SU-DHL-6 (cell line): ENCODE results near the gene CCNY.

Source experiments
- H2AFZ ChIP-seq: fragments of 200-600 bp; sonication (generic); 2 replicates; pipeline ENCODE4 v1.6.1; 2014; ENCODE audit warnings: low read depth, mild to moderate bottlenecking, moderate library complexity, mixed read lengths, antibody characterized with exemption, low read length; ENCODE audit not compliant: severe bottlenecking
- H3F3A ChIP-seq: fragments of 200-600 bp; shearing (Covaris generic); 2 replicates; pipeline ENCODE4 v1.6.0; 2016; ENCODE audit warnings: antibody characterized with exemption, mild to moderate bottlenecking; ENCODE audit not compliant: insufficient read depth
- H3K27ac ChIP-seq: fragments of 200-600 bp; sonication (generic); 2 replicates; pipeline ENCODE4 v1.5.1; 2016; ENCODE audit warnings: low read depth, mild to moderate bottlenecking, low read length, moderate library complexity, mixed read lengths
- H3K27me3 ChIP-seq: fragments of 200-600 bp; sonication (generic), shearing (Covaris generic); 2 replicates; pipeline ENCODE4 v1.6.0; 2014; ENCODE audit warnings: mild to moderate bottlenecking, low read length
- H3K36me3 ChIP-seq: fragments of 200-600 bp; sonication (generic); 2 replicates; pipeline ENCODE4 v1.6.1; 2014; ENCODE audit warnings: mild to moderate bottlenecking, low read length, mixed read lengths
- H3K4me2 ChIP-seq: fragments of 300-600, 200-600 bp; shearing (Covaris generic), sonication (generic); 2 replicates; pipeline ENCODE4 v1.6.0; 2014; ENCODE audit warnings: low read length, low read depth, mild to moderate bottlenecking; ENCODE audit not compliant: poor library complexity, severe bottlenecking
- H3K4me3 ChIP-seq: fragments of 200-600 bp; sonication (generic); 2 replicates; pipeline ENCODE4 v1.5.1; 2014; ENCODE audit warnings: antibody characterized with exemption, low read length, mild to moderate bottlenecking, mixed read lengths; ENCODE audit not compliant: insufficient read depth, poor library complexity, severe bottlenecking
- H3K79me2 ChIP-seq: fragments of 200-600 bp; sonication (generic); 2 replicates; pipeline ENCODE4 v1.6.1; 2014; ENCODE audit warnings: mild to moderate bottlenecking, low read length, moderate library complexity; ENCODE audit not compliant: insufficient read depth
- H3K9ac ChIP-seq: fragments of 200-600 bp; sonication (generic); 2 replicates; pipeline ENCODE4 v1.7.0; 2014; ENCODE audit warnings: mild to moderate bottlenecking, low read length
- H3K9me2 ChIP-seq: fragments of 200-600 bp; sonication (generic); replicated peaks from 2 replicates; pipeline ENCODE4 v1.6.1; 2014; ENCODE audit warnings: low read length; ENCODE audit not compliant: insufficient read depth
- H3K9me3 ChIP-seq: fragments of 200-600 bp; sonication (generic); 2 replicates; pipeline ENCODE4 v1.6.1; 2014; ENCODE audit warnings: low read length, mixed read lengths; ENCODE audit not compliant: insufficient read depth
- H4K20me1 ChIP-seq: fragments of 200-600 bp; sonication (generic); 2 replicates; pipeline ENCODE4 v1.6.1; 2014; ENCODE audit warnings: low read depth, mild to moderate bottlenecking, antibody characterized with exemption, low read length, moderate library complexity, mixed read lengths
- CTCF ChIP-seq: fragments of 200-600 bp; sonication (generic); IDR thresholded peaks from one replicate; pipeline ENCODE4 v1.5.1; 2017; ENCODE audit warnings: antibody characterized with exemption, mild to moderate bottlenecking, low read length, moderate library complexity; ENCODE audit not compliant: insufficient read depth, poor library complexity, severe bottlenecking
- EZH2phosphoT487 ChIP-seq: fragments of 200-600 bp; sonication (generic), shearing (Covaris generic); conservative IDR thresholded peaks from 2 replicates; pipeline ENCODE4 v1.6.1; 2018; ENCODE audit warnings: mild to moderate bottlenecking, antibody characterized with exemption, low read length, moderate library complexity, mixed read lengths

CCNY gene

GRCh38 chr10:35347899-35348608, 11.7 kb downstream of the CCNY start:
- Histone ChIP-seq H3K79me2 (peaks cover 16% of the 10 kb centered on the region), H3K27ac (no peak overlapping the region), H3K27me3 (no peaks in the 10 kb centered on the region), H3F3A (no peaks in the 10 kb centered on the region), H3K4me2 (no peak overlapping the region), H3K4me3 (no peak overlapping the region), H3K36me3 (no peaks in the 10 kb centered on the region), H3K9me3 (no peaks in the 10 kb centered on the region), H3K9ac (no peak overlapping the region), H3K9me2 (no peaks in the 10 kb centered on the region), H2AFZ (no peak overlapping the region), H4K20me1 (peaks cover 29% of the 10 kb centered on the region)
- TF ChIP-seq CTCF (no peak), EZH2phosphoT487 (no peak)

DNA sequence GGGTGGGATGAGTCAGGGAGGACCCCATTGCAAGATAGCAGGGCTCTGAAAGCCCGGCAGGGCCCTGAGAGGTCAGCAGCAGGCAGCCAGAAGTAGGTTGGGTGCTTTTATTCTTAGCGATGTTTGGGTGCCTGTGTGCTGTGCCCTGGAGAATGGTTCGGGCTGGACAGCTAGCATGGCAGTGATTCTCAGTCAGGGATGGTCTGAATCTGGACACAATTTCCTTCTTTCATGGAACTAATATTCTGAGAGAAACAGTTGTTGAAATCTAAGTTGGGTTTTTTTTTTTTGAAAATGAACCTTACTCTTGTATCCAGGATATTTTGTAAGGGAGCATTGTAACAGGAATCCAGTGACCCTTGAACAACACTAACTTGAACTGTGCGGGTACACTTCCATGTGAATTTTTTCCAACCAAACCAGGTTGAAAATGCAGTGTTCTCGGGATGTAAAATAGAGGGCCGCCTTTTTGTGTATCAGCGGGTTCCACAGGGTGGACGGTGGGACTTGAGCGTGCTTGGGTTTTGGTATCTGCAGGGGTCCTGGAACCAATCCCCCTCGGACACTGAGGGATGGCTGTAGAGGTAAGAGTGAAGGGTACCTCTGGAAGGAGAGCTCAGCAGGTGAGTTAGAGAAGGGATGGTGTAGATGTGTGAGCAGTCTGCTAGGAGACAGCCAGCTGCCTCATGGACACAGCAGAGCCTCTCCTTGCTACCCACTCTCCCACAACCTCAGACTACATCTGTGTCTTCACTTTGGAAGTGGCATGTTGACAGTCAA, 12.5 kb downstream of the CCNY start:
- Histone ChIP-seq H3F3A (no peaks in the 10 kb centered on the region), H3K4me3 (no peak overlapping the region), H2AFZ (no peak overlapping the region), H3K9ac (no peak overlapping the region), H3K79me2 (peaks cover 16% of the 10 kb centered on the region), H3K27ac (no peak overlapping the region), H3K36me3 (no peaks in the 10 kb centered on the region), H3K27me3 (no peaks in the 10 kb centered on the region), H4K20me1 (peaks cover 29% of the 10 kb centered on the region), H3K9me2 (no peaks in the 10 kb centered on the region), H3K9me3 (no peaks in the 10 kb centered on the region), H3K4me2 (no peak overlapping the region)
- no peak for TF ChIP-seq CTCF
- TF ChIP-seq EZH2phosphoT487 = no peak

GRCh38 chr10:35349389-35349915, 13.1 kb downstream of the CCNY start:
- H3K27ac ChIP-seq = no peak overlapping the region
- H4K20me1 ChIP-seq = peaks cover 29% of the 10 kb centered on the region
- no peaks in the 10 kb centered on the region for H3K27me3 ChIP-seq
- no peak overlapping the region for H3K4me2 ChIP-seq
- H3K9me2 ChIP-seq = no peaks in the 10 kb centered on the region
- H3K9ac ChIP-seq = no peak overlapping the region
- H3K4me3 ChIP-seq = no peak overlapping the region
- H3K79me2 ChIP-seq = peaks cover 16% of the 10 kb centered on the region
- TF ChIP-seq EZH2phosphoT487 (no peak), CTCF (no peak)
- no peaks in the 10 kb centered on the region for H3K36me3 ChIP-seq
- H2AFZ ChIP-seq = no peak overlapping the region
- H3F3A ChIP-seq = no peaks in the 10 kb centered on the region
- no peaks in the 10 kb centered on the region for H3K9me3 ChIP-seq
